IPS-20b (cell line): ENCODE results near the gene AGTPBP1.
"Not testable (repeated sequence)": the region's sequence is repeated elsewhere in the genome, so short reads cannot be mapped to it uniquely, and the experiment has no call there.

ENCODE experiments used
- H3K27ac ChIP-seq: one replicate; pipeline ENCODE4 v1.5.1; 2013; ENCODE audit warnings: low read length
- H3K27me3 ChIP-seq: 2 replicates; pipeline ENCODE4 v1.6.1; 2013; ENCODE audit warnings: mild to moderate bottlenecking, low read length, inconsistent platforms; ENCODE audit not compliant: insufficient read depth
- H3K36me3 ChIP-seq: 2 replicates; pipeline ENCODE4 v1.6.1; 2013; ENCODE audit warnings: low read depth, mild to moderate bottlenecking, inconsistent platforms, low read length, moderate library complexity; ENCODE audit not compliant: insufficient read depth
- H3K4me1 ChIP-seq: 2 replicates; pipeline ENCODE4 v1.6.1; 2013; ENCODE audit warnings: mild to moderate bottlenecking, control low read depth, inconsistent platforms, low read length, moderate library complexity; ENCODE audit not compliant: insufficient read depth
- H3K4me3 ChIP-seq: 2 replicates; pipeline ENCODE4 v1.5.1; 2013; ENCODE audit warnings: mild to moderate bottlenecking, low read length, inconsistent platforms
- H3K9ac ChIP-seq: 2 replicates; pipeline ENCODE4 v1.6.1; 2013; ENCODE audit warnings: low read depth, mild to moderate bottlenecking, inconsistent platforms, low read length, moderate library complexity
- H3K9me3 ChIP-seq: 2 replicates; pipeline ENCODE4 v1.6.1; 2013; ENCODE audit warnings: mild to moderate bottlenecking, low read depth, low read length, inconsistent platforms; ENCODE audit not compliant: insufficient read depth

The AGTPBP1 gene

DNA sequence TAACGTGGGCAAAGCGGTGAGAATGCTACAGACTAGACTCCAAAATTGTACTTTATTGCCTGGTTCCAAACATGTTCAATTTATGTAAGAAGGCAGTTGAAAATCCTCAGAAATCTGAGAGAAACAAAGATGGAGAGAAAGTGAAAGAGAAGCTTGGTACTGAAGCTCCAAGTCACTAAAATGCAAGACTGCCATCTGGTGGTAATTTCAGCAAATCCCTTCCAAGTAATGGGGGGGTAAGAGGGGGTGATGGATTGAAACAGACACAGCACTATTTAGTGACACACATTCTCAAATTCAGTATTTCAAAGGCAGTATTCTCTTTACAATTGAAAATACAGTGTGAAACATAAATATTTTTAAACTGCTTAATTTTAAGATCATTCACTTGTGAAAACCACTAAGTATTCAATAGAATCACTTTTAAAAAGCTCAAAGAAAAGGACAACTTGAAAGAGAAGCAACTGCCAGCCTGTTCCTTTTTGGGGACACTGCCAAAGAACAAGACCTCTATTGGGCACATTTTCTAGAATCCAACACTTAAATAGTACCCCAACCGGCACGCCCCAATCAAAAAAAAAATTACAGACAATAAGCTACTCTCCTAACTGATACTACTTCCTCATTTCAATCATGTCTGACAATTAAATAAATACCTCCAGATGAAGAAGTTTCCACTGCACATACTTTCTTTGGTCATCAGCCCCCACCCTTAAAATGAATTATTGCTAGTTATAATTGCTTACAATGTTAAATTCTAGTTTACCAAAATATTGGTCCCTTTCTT, 131.5 kb downstream of the AGTPBP1 start:
- Histone ChIP-seq H3K27me3 (no peaks in the 10 kb centered on the region), H3K9me3 (no peaks in the 10 kb centered on the region), H3K4me3 (no peak overlapping the region), H3K27ac (no peak overlapping the region), H3K4me1 (no peaks in the 10 kb centered on the region), H3K36me3 (peaks cover 5% of the 10 kb centered on the region; the same call in 1 of the 2 replicates), H3K9ac (no peak overlapping the region)

GRCh38 chr9:85605905-85606304, 135.8 kb downstream of the AGTPBP1 start:
- peaks cover 5% of the 10 kb centered on the region for H3K4me1 ChIP-seq
- H3K36me3 ChIP-seq: 0 out of 2 replicates have a peak, but pooled peaks cover 5% of the 10 kb centered on the region
- H3K9ac ChIP-seq: no peak overlapping the region
- no peak overlapping the region for H3K27ac ChIP-seq
- H3K27me3 ChIP-seq: no peaks in the 10 kb centered on the region
- H3K9me3 ChIP-seq: no peaks in the 10 kb centered on the region
- H3K4me3 ChIP-seq: no peak overlapping the region

DNA sequence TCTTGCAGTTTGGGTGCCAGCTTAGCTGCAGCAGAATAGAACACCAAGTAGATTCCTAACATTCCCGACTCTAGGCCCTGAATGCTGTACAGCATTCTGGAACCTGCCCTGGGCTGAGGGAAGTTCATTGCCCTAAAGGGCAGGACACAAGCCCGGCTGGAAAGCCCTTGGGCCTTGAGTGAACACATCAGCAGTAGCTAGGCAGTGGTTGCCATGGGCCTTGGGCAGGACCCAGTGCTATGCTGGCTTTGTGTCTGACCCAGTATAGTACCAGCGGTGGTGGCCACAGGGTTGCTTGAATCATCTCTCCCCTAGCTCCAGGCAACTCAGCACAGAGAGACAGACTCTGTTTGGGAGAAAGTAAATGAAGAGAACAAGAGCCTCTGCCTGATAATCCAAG, 137.8 kb downstream of the AGTPBP1 start:
- H3K9me3 ChIP-seq: no peaks in the 10 kb centered on the region
- H3K36me3 ChIP-seq: 0 out of 2 replicates have a peak, but pooled peaks cover 5% of the 10 kb centered on the region
- H3K4me3 ChIP-seq: no peak overlapping the region
- H3K27me3 ChIP-seq: no peaks in the 10 kb centered on the region
- H3K4me1 ChIP-seq: peaks cover 11% of the 10 kb centered on the region
- no peak overlapping the region for H3K9ac ChIP-seq
- no peak overlapping the region for H3K27ac ChIP-seq

DNA sequence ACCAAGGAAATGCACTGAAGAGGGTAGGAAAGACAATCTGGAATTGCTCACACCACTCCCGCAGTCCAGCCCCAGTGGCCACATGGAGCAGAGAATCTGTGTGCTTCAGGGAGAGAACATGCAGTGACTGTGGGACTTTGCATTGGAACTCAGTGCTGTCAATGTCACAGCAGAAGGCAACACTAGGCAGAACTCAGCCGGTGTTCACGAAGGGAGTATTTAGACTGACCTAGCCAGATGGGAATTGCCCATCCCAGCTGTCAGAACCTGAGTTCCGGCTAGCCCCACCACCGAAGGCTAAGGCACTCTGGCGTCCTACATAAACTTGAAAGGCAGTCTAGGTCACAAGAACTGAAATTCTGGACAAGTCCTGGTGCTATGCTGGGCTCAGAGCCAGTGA, 139.0 kb downstream of the AGTPBP1 start:
- no peak overlapping the region for H3K27ac ChIP-seq
- H3K9me3 ChIP-seq: no peaks in the 10 kb centered on the region
- no peaks in the 10 kb centered on the region for H3K27me3 ChIP-seq
- H3K4me3 ChIP-seq: no peak overlapping the region
- 0 out of 2 replicates have a peak, but pooled peaks cover 5% of the 10 kb centered on the region for H3K36me3 ChIP-seq
- H3K9ac ChIP-seq: no peak overlapping the region
- H3K4me1 ChIP-seq: peaks cover 11% of the 10 kb centered on the region

GRCh38 chr9:85600675-85601263, 141.0 kb downstream of the AGTPBP1 start:
- H3K9me3 ChIP-seq: no peaks in the 10 kb centered on the region
- H3K9ac ChIP-seq: no peak overlapping the region
- 0 out of 2 replicates have a peak, but pooled peaks cover 5% of the 10 kb centered on the region for H3K36me3 ChIP-seq
- H3K27me3 ChIP-seq: no peaks in the 10 kb centered on the region
- peak overlapping the region; percentile 14 for H3K27ac ChIP-seq
- H3K4me1 ChIP-seq: peaks cover 11% of the 10 kb centered on the region
- no peak overlapping the region for H3K4me3 ChIP-seq

GRCh38 chr9:85599540-85600105, 142.1 kb downstream of the AGTPBP1 start:
- Histone ChIP-seq H3K9ac (no peak overlapping the region), H3K27me3 (no peaks in the 10 kb centered on the region), H3K27ac (no peak overlapping the region), H3K4me1 (peaks cover 11% of the 10 kb centered on the region), H3K4me3 (no peak overlapping the region), H3K36me3 (0 out of 2 replicates have a peak, but pooled peaks cover 5% of the 10 kb centered on the region), H3K9me3 (no peaks in the 10 kb centered on the region)

- Histone ChIP-seq H3K4me1 (peaks cover 8% of the 10 kb centered on the region; the same call in 1 of the 2 replicates), H3K36me3 (peaks cover 5% of the 10 kb centered on the region; the same call in 1 of the 2 replicates), H3K4me3 (no peak overlapping the region), H3K27me3 (no peaks in the 10 kb centered on the region), H3K27ac (no peak overlapping the region), H3K9ac (no peak overlapping the region), H3K9me3 (no peaks in the 10 kb centered on the region)
Measured at GRCh38 chr9:85594316-85594715, 147.4 kb downstream of the AGTPBP1 start.

DNA sequence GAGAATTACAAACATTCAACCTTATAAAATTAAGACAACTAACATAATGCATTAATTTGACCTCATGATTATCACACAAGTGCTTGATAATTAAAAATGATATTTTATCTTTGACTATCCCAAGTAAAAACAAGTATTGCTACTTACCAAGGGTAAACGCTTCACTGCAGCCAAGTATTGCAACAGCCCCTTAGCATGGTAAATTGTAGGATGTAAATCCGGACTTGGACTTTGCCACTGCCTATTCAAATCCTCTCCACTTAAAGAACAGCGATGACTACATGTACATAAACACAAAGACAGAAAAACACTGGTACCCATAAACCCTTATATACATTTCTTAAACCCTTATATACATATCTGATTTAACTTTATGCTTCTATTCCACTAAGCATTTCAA, 155.1 kb downstream of the AGTPBP1 start:
- Histone ChIP-seq H3K27ac (no peak overlapping the region), H3K4me3 (no peak overlapping the region), H3K36me3 (peaks cover 27% of the 10 kb centered on the region), H3K27me3 (no peaks in the 10 kb centered on the region), H3K9ac (no peak overlapping the region), H3K9me3 (no peaks in the 10 kb centered on the region), H3K4me1 (no peaks in the 10 kb centered on the region)

- H3K9ac ChIP-seq: no peak overlapping the region
- H3K27ac ChIP-seq: no peak overlapping the region
- no peaks in the 10 kb centered on the region for H3K4me1 ChIP-seq
- H3K4me3 ChIP-seq: no peak overlapping the region
- no peaks in the 10 kb centered on the region for H3K27me3 ChIP-seq
- no peaks in the 10 kb centered on the region; the same call in 1 of the 2 replicates for H3K36me3 ChIP-seq
- no peaks in the 10 kb centered on the region for H3K9me3 ChIP-seq
Measured at GRCh38 chr9:85577353-85577952, 164.3 kb downstream of the AGTPBP1 start.

GRCh38 chr9:85575868-85576267, 165.9 kb downstream of the AGTPBP1 start:
- Histone ChIP-seq H3K9ac (no peak overlapping the region), H3K4me1 (no peaks in the 10 kb centered on the region), H3K27me3 (no peaks in the 10 kb centered on the region), H3K27ac (no peak overlapping the region), H3K36me3 (no peaks in the 10 kb centered on the region; the same call in 1 of the 2 replicates), H3K9me3 (no peaks in the 10 kb centered on the region), H3K4me3 (no peak overlapping the region)

- H3K4me3 ChIP-seq, H3K4me1 ChIP-seq, H3K9ac ChIP-seq, H3K27me3 ChIP-seq, H3K9me3 ChIP-seq, H3K36me3 ChIP-seq, H3K27ac ChIP-seq: not testable (repeated sequence)
Measured at GRCh38 chr9:85573546-85573945, 168.2 kb downstream of the AGTPBP1 start.
